HepG2 (cell line): ENCODE measurements around the gene CCDC33. TPM values are rescaled to one million over a fixed set of nuclear protein-coding genes. Genes with fewer than 3 reads are reported as not detected.

Source experiments
- ATF1 ChIP-seq: IDR thresholded peaks from 2 replicates; pipeline ENCODE4 v1.6.1; 2016; ENCODE audit warnings: mild to moderate bottlenecking, control low read depth
- CHD4 ChIP-seq: fragments of 200-600 bp; sonication (generic); IDR thresholded peaks from 2 replicates; pipeline ENCODE4 v1.7.0; 2017; ENCODE audit warnings: mild to moderate bottlenecking, low read length, borderline replicate concordance
- EHMT2 ChIP-seq: fragments of 200-600 bp; sonication (generic); IDR thresholded peaks from 2 replicates; pipeline ENCODE4 v1.7.0; 2017; ENCODE audit warnings: antibody characterized with exemption, low read depth, low read length, borderline replicate concordance
- GTF2F1 ChIP-seq: fragments of 150-350 bp; IDR thresholded peaks from 2 replicates; pipeline ENCODE4 v1.6.1; 2014; ENCODE audit warnings: low read length
- HNRNPUL1 ChIP-seq: fragments of 200-400 bp; formaldehyde crosslinking; IDR thresholded peaks from 2 replicates; pipeline ENCODE4 v1.6.1; 2017; ENCODE audit warnings: low read depth, mild to moderate bottlenecking, low read length, moderate library complexity
- MIER3 ChIP-seq: IDR thresholded peaks from 2 replicates; pipeline ENCODE4 v1.6.1; 2016; ENCODE audit warnings: missing compliant biosample characterization, borderline replicate concordance
- MLX ChIP-seq: IDR thresholded peaks from 2 replicates; pipeline ENCODE4 v1.6.1; 2016
- MXD1 ChIP-seq: sonication (generic); formaldehyde crosslinking; IDR thresholded peaks from 2 replicates; pipeline ENCODE4 v1.4.0; 2020; ENCODE audit warnings: mild to moderate bottlenecking, missing genetic modification reagents
- NFIB ChIP-seq: sonication (generic); formaldehyde crosslinking; IDR thresholded peaks from 2 replicates; pipeline ENCODE4 v1.9.0; 2021; ENCODE audit warnings: missing genetic modification reagents, mild to moderate bottlenecking, borderline replicate concordance
- NFYB ChIP-seq: sonication (generic); formaldehyde crosslinking; IDR thresholded peaks from 2 replicates; pipeline ENCODE4 v1.4.0; 2020; ENCODE audit warnings: missing genetic modification reagents
- PAXIP1 ChIP-seq: sonication (generic); formaldehyde crosslinking; conservative IDR thresholded peaks from 2 replicates; pipeline ENCODE4 v1.4.0; 2020; ENCODE audit warnings: mild to moderate bottlenecking, missing genetic modification reagents, moderate library complexity
- REST ChIP-seq, 2 experiments: IDR thresholded peaks; 2 replicates each; pipeline ENCODE4 v1.6.1; 2011 to 2012; ENCODE audit warnings: low read length in 2 of 2, borderline replicate concordance in 1 of 2, low read depth in 1 of 2, mild to moderate bottlenecking in 1 of 2, moderate library complexity in 1 of 2
- SKI ChIP-seq: fragments of 450-650 bp; IDR thresholded peaks from one replicate; pipeline ENCODE4 v1.6.1; 2018; ENCODE audit warnings: mild to moderate bottlenecking; ENCODE audit not compliant: partially characterized antibody
- TFDP1 ChIP-seq: IDR thresholded peaks from 2 replicates; pipeline ENCODE4 v1.6.1; 2016; ENCODE audit warnings: missing compliant biosample characterization, missing genetic modification reagents, borderline replicate concordance
- TRIM24 ChIP-seq: sonication (generic); formaldehyde crosslinking; IDR thresholded peaks from 2 replicates; pipeline ENCODE4 v1.8.0; 2022; ENCODE audit warnings: mild to moderate bottlenecking, missing genetic modification reagents
- ZEB1 ChIP-seq: IDR thresholded peaks from 2 replicates; pipeline ENCODE4 v1.6.1; 2012; ENCODE audit warnings: mild to moderate bottlenecking, low read depth, inconsistent platforms; ENCODE audit not compliant: insufficient replicate concordance
- ZFP1 ChIP-seq: IDR thresholded peaks from 2 replicates; pipeline ENCODE4 v1.6.1; 2016
- ZKSCAN1 ChIP-seq: fragments of 150-350 bp; IDR thresholded peaks from 2 replicates; pipeline ENCODE4 v1.6.1; 2014; ENCODE audit warnings: low read length
- ZNF562 ChIP-seq: sonication (generic); formaldehyde crosslinking; IDR thresholded peaks from 2 replicates; pipeline ENCODE4 v1.8.0; 2022; ENCODE audit warnings: missing genetic modification reagents, borderline replicate concordance
- ZNF567 ChIP-seq: sonication (generic); formaldehyde crosslinking; IDR thresholded peaks from 2 replicates; pipeline ENCODE4 v1.8.1; 2023; ENCODE audit warnings: mild to moderate bottlenecking, missing genetic modification reagents, borderline replicate concordance
- polyA plus RNA-seq, 8 experiments: library from polyadenylated mRNA; depleted of rRNA in 3 of 8; stranded (reverse) in 7 of 8; unstranded in 1 of 8; fragments of >200 nt; fragmentation: Illumina TruSeq in 4 of 8; extraction: Trizol in 4 of 8; gene quantifications; 2 replicates each; pipeline versions ENCODE4 v1.2.1 to v1.2.3, GENCODE V29; 2011 to 2016; ENCODE audit warnings: low read depth in 4 of 8, missing spikeins in 1 of 8, mixed read lengths in 1 of 8; ENCODE audit not compliant: insufficient read depth in 1 of 8
- total RNA-seq, 5 experiments: library from RNA; depleted of rRNA; stranded (reverse); fragments of >200 nt; fragmentation: Illumina TruSeq; extraction: Trizol; gene quantifications; 2 replicates each; pipeline ENCODE4 v1.2.3, GENCODE V29; 2016; ENCODE audit warnings: low read depth in 1 of 5

The CCDC33 gene
- total and polyA plus RNA-seq, 2 of the 13 experiments (the other 11 are each of a cell fraction or from before 2014, with no cell fraction given), result 0.30 TPM; not detected in 1

- TF ChIP-seq REST (IDR thresholded peaks at IDR 0.05; ENCODE audit: borderline replicate concordance in 1 of 2, low read depth in 1 of 2, low read length in 2 of 2) (no peak), GTF2F1 (no peak), ZFP1 (CRISPR knock-in tag) (no peak), MLX (CRISPR knock-in tag) (no peak), ZKSCAN1 (no peak), NFIB (CRISPR knock-in tag) (no peak), SKI (no peak), PAXIP1 (no peak), MXD1 (CRISPR knock-in tag) (no peak), ZNF567 (CRISPR knock-in tag) (peak; percentile 49; the same call in 1 of the 2 replicates), MIER3 (CRISPR knock-in tag) (0 out of 2 replicates have a peak, but pooled peaks have one; percentile 47), CHD4 (no peak), HNRNPUL1 (no peak), ZNF562 (no peak), TFDP1 (CRISPR knock-in tag) (peak; percentile 78; the same call in 1 of the 2 replicates), ATF1 (CRISPR knock-in tag) (no peak), ZEB1 (peak; percentile 81), EHMT2 (no peak), NFYB (CRISPR knock-in tag) (peak; percentile 86), TRIM24 (no peak)
These were observed 137.9 kb downstream of the CCDC33 start (continued) for GRCh38 chr15:74373731-74374647.
